ENCODE data around the gene PLCL2. TPM values are rescaled to one million over a fixed set of nuclear protein-coding genes. Genes with fewer than 3 reads are reported as not detected.
"Not testable (repeated sequence)": the region's sequence is repeated elsewhere in the genome, so short reads cannot be mapped to it uniquely, and the experiment has no call there.

PLCL2 gene
- polyA plus RNA-seq, 6 donors from 2014 or later, result 65.7 to 92.7 (median 69.1) TPM

GRCh38 chr3:16940769-16941700, 56.3 kb downstream of the PLCL2 start:
- ATAC-seq (ENCODE audit: low read depth in 2 of 2) (no peak), DNase-seq (no peak)
- peaks cover 48 to 80% (median 71%) of the 10 kb centered on the region in 3 donors for H3K4me1 Mint-ChIP-seq
- H3K27ac Mint-ChIP-seq, result peak overlapping the region; percentile 6 to 72 (median 57)
- H3K36me3 Mint-ChIP-seq, result peaks cover 5 to 7% of the 10 kb centered on the region in 2 donors
- H3K9me3 Mint-ChIP-seq, result peaks cover 0 to 4% (median 0%) of the 10 kb centered on the region in 7 donors
- no peaks in the 10 kb centered on the region for H3K27me3 Mint-ChIP-seq
- H3K4me3 Mint-ChIP-seq, result no peak overlapping the region

- H3K27me3 Mint-ChIP-seq, result no peaks in the 10 kb centered on the region
- peaks cover 0 to 4% (median 0%) of the 10 kb centered on the region in 7 donors for H3K9me3 Mint-ChIP-seq
- peak overlapping the region in 4 of 6 donors; percentile 1 to 55 (median 22) for H3K27ac Mint-ChIP-seq
- peaks cover 7 to 8% of the 10 kb centered on the region in 2 donors for H3K36me3 Mint-ChIP-seq
- peak overlapping the region in 1 of 8 donors; percentile 30 for H3K4me3 Mint-ChIP-seq
- ATAC-seq (ENCODE audit: low read depth in 2 of 2) (no peak), DNase-seq (no peak)
- H3K4me1 Mint-ChIP-seq, result peaks cover 46 to 67% (median 60%) of the 10 kb centered on the region in 3 donors
These were observed 58.2 kb downstream of the PLCL2 start for GRCh38 chr3:16942955-16943354.

GRCh38 chr3:16943857-16944256, 59.1 kb downstream of the PLCL2 start:
- H3K4me1 Mint-ChIP-seq, result peaks cover 54 to 69% (median 67%) of the 10 kb centered on the region in 3 donors
- no peak for DNase-seq
- H3K4me3 Mint-ChIP-seq, result no peak overlapping the region
- no peak for ATAC-seq (ENCODE audit: low read depth in 2 of 2)
- H3K27ac Mint-ChIP-seq, result peak overlapping the region in 1 of 6 donors; percentile 1
- H3K9me3 Mint-ChIP-seq, result peaks cover 0 to 4% (median 0%) of the 10 kb centered on the region in 7 donors
- peaks cover 7 to 8% of the 10 kb centered on the region in 2 donors for H3K36me3 Mint-ChIP-seq
- H3K27me3 Mint-ChIP-seq, result no peaks in the 10 kb centered on the region

GRCh38 chr3:16944356-16944755, 59.6 kb downstream of the PLCL2 start:
- Mint-ChIP-seq H3K4me3 (no peak overlapping the region), H3K27me3 (no peaks in the 10 kb centered on the region), H3K4me1 (peaks cover 54 to 69% (median 69%) of the 10 kb centered on the region in 3 donors), H3K9me3 (peaks cover 0 to 4% (median 0%) of the 10 kb centered on the region in 7 donors), H3K36me3 (peaks cover 7 to 8% of the 10 kb centered on the region in 2 donors), H3K27ac (peak overlapping the region in 3 of 6 donors; percentile 1 to 25 (median 13))
- no peak for DNase-seq
- ATAC-seq (ENCODE audit: low read depth in 2 of 2), result no peak

- DNase-seq (no peak), ATAC-seq (ENCODE audit: low read depth in 2 of 2) (no peak)
- H3K36me3 Mint-ChIP-seq, result peaks cover 7 to 8% of the 10 kb centered on the region in 2 donors
- peaks cover 53 to 69% (median 69%) of the 10 kb centered on the region in 3 donors for H3K4me1 Mint-ChIP-seq
- peaks cover 0 to 4% (median 0%) of the 10 kb centered on the region in 7 donors for H3K9me3 Mint-ChIP-seq
- H3K27ac Mint-ChIP-seq, result no peak overlapping the region
- H3K4me3 Mint-ChIP-seq, result no peak overlapping the region
- no peaks in the 10 kb centered on the region for H3K27me3 Mint-ChIP-seq
These were observed 60.6 kb downstream of the PLCL2 start for GRCh38 chr3:16945330-16945729.

GRCh38 chr3:16950282-16950681, 65.5 kb downstream of the PLCL2 start:
- ATAC-seq (ENCODE audit: low read depth in 2 of 2) (no peak), DNase-seq (no peak)
- Mint-ChIP-seq H3K27ac (peak overlapping the region in 3 of 6 donors; percentile 17 to 63 (median 48)), H3K36me3 (peaks cover 7 to 8% of the 10 kb centered on the region in 2 donors), H3K4me3 (peak overlapping the region in 1 of 8 donors; percentile 48), H3K4me1 (peaks cover 41 to 61% (median 46%) of the 10 kb centered on the region in 3 donors), H3K9me3 (peaks cover 0 to 4% (median 0%) of the 10 kb centered on the region in 7 donors), H3K27me3 (no peaks in the 10 kb centered on the region)

- ATAC-seq (ENCODE audit: low read depth in 2 of 2) (no peak), DNase-seq (no peak)
- peaks cover 35 to 55% (median 43%) of the 10 kb centered on the region in 3 donors for H3K4me1 Mint-ChIP-seq
- H3K27me3 Mint-ChIP-seq, result no peaks in the 10 kb centered on the region
- H3K27ac Mint-ChIP-seq, result peak overlapping the region in 4 of 6 donors; percentile 19 to 63 (median 60)
- H3K9me3 Mint-ChIP-seq, result peaks cover 0 to 3% (median 0%) of the 10 kb centered on the region in 7 donors
- peaks cover 3% of the 10 kb centered on the region in 2 donors for H3K36me3 Mint-ChIP-seq
- no peak overlapping the region for H3K4me3 Mint-ChIP-seq
These were observed 66.1 kb downstream of the PLCL2 start for GRCh38 chr3:16950845-16951244.

- ATAC-seq (ENCODE audit: low read depth in 2 of 2); H3K9me3 Mint-ChIP-seq; DNase-seq; H3K36me3 Mint-ChIP-seq; H3K27me3 Mint-ChIP-seq: not testable (repeated sequence)
- H3K4me3 Mint-ChIP-seq, result peak overlapping the region in 1 of 8 donors; percentile 54
- peaks cover 31 to 66% (median 40%) of the 10 kb centered on the region in 3 donors for H3K4me1 Mint-ChIP-seq
- H3K27ac Mint-ChIP-seq, result peak overlapping the region in 2 of 6 donors; percentile 71 to 91
These were observed 73.1 kb downstream of the PLCL2 start for GRCh38 chr3:16957852-16958251.

GRCh38 chr3:16960125-16960524, 75.4 kb downstream of the PLCL2 start:
- H3K27ac Mint-ChIP-seq, result peak overlapping the region; percentile 6 to 74 (median 36)
- H3K9me3 Mint-ChIP-seq, result peaks cover 0 to 17% (median 0%) of the 10 kb centered on the region in 7 donors
- no peaks in the 10 kb centered on the region for H3K36me3 Mint-ChIP-seq
- peaks cover 31 to 60% (median 40%) of the 10 kb centered on the region in 3 donors for H3K4me1 Mint-ChIP-seq
- DNase-seq (no peak), ATAC-seq (ENCODE audit: low read depth in 2 of 2) (no peak)
- H3K4me3 Mint-ChIP-seq, result peak overlapping the region in 1 of 8 donors; percentile 25
- no peaks in the 10 kb centered on the region for H3K27me3 Mint-ChIP-seq

- DNase-seq, result no peak
These were observed 77.0 kb downstream of the PLCL2 start for GRCh38 chr3:16961621-16962205.

GRCh38 chr3:16975083-16975482, 90.3 kb downstream of the PLCL2 start:
- DNase-seq, result no peak
- peaks cover 3 to 18% (median 13%) of the 10 kb centered on the region in 7 donors for H3K9me3 Mint-ChIP-seq
- H3K27ac Mint-ChIP-seq, result peak overlapping the region in 4 of 6 donors; percentile 8 to 70 (median 47)
- peaks cover 0 to 9% of the 10 kb centered on the region in 2 donors for H3K36me3 Mint-ChIP-seq
- no peak overlapping the region for H3K4me3 Mint-ChIP-seq
- H3K27me3 Mint-ChIP-seq, result no peaks in the 10 kb centered on the region
- ATAC-seq (ENCODE audit: low read depth in 2 of 2), result no peak
- H3K4me1 Mint-ChIP-seq, result peaks cover 45 to 65% (median 54%) of the 10 kb centered on the region in 3 donors

More at GRCh38 chr3:16961621-16962205, 77.0 kb downstream of the PLCL2 start:
- H3K36me3 Mint-ChIP-seq, result peaks cover 0 to 2% of the 10 kb centered on the region in 2 donors
- H3K27me3 Mint-ChIP-seq, result no peaks in the 10 kb centered on the region
- peaks cover 0 to 19% (median 0%) of the 10 kb centered on the region in 7 donors for H3K9me3 Mint-ChIP-seq
- no peak for ATAC-seq (ENCODE audit: low read depth in 2 of 2)
- H3K27ac Mint-ChIP-seq, result peak overlapping the region in 5 of 6 donors; percentile 49 to 93 (median 85)
- H3K4me3 Mint-ChIP-seq, result no peak overlapping the region
- peaks cover 30 to 57% (median 38%) of the 10 kb centered on the region in 3 donors for H3K4me1 Mint-ChIP-seq

- peak overlapping the region in 3 of 6 donors; percentile 12 to 34 (median 31) for H3K27ac Mint-ChIP-seq
- no peaks in the 10 kb centered on the region for H3K36me3 Mint-ChIP-seq
- ATAC-seq (ENCODE audit: low read depth in 2 of 2), result no peak
- peaks cover 58 to 76% (median 64%) of the 10 kb centered on the region in 3 donors for H3K4me1 Mint-ChIP-seq
- H3K27me3 Mint-ChIP-seq, result no peaks in the 10 kb centered on the region
- no peak for DNase-seq
- peak overlapping the region in 1 of 8 donors; percentile 2 for H3K4me3 Mint-ChIP-seq
- H3K9me3 Mint-ChIP-seq, result peaks cover 0 to 7% (median 0%) of the 10 kb centered on the region in 7 donors
These were observed 93.6 kb downstream of the PLCL2 start for GRCh38 chr3:16978234-16978920.

GRCh38 chr3:16978921-16979271, 94.1 kb downstream of the PLCL2 start:
- ATAC-seq (ENCODE audit: low read depth in 2 of 2), result no peak
- H3K27ac Mint-ChIP-seq, result peak overlapping the region in 1 of 6 donors; percentile 10
- peaks cover 0 to 3% (median 0%) of the 10 kb centered on the region in 7 donors for H3K9me3 Mint-ChIP-seq
- DNase-seq, result no peak
- no peaks in the 10 kb centered on the region for H3K36me3 Mint-ChIP-seq
- H3K4me3 Mint-ChIP-seq, result no peak overlapping the region
- H3K4me1 Mint-ChIP-seq, result peaks cover 53 to 73% (median 65%) of the 10 kb centered on the region in 3 donors
- H3K27me3 Mint-ChIP-seq, result no peaks in the 10 kb centered on the region

Measured in naive B cell (primary cell).